ENCODE results near the gene BABAM2. TPM values are rescaled to one million over a fixed set of nuclear protein-coding genes. Genes with fewer than 3 reads are reported as not detected.

Gene BABAM2
- total RNA-seq, 4 donors from 2014 or later: 35.0 to 70.5 (median 51.5) TPM

GRCh38 chr2:27916293-27916995, 25.9 kb downstream of the BABAM2 start:
- H3K36me3 ChIP-seq: no peaks in the 10 kb centered on the region
- TF ChIP-seq, protein P1, sequence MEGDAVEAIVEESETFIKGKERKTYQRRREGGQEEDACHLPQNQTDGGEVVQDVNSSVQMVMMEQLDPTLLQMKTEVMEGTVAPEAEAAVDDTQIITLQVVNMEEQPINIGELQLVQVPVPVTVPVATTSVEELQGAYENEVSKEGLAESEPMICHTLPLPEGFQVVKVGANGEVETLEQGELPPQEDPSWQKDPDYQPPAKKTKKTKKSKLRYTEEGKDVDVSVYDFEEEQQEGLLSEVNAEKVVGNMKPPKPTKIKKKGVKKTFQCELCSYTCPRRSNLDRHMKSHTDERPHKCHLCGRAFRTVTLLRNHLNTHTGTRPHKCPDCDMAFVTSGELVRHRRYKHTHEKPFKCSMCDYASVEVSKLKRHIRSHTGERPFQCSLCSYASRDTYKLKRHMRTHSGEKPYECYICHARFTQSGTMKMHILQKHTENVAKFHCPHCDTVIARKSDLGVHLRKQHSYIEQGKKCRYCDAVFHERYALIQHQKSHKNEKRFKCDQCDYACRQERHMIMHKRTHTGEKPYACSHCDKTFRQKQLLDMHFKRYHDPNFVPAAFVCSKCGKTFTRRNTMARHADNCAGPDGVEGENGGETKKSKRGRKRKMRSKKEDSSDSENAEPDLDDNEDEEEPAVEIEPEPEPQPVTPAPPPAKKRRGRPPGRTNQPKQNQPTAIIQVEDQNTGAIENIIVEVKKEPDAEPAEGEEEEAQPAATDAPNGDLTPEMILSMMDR (IDR thresholded peaks at IDR 0.05): no peak
- no peak for TF ChIP-seq POLR2A (IDR thresholded peaks at IDR 0.05)
- peak overlapping the region in 2 of 4 donors; percentile 1 to 55 for H3K27ac ChIP-seq
- no peak for DNase-seq
- H3K27me3 ChIP-seq: no peaks in the 10 kb centered on the region
- H3K4me3 ChIP-seq: no peak overlapping the region
- H3K9me3 ChIP-seq: no peaks in the 10 kb centered on the region
- peaks cover 0 to 20% (median 0%) of the 10 kb centered on the region in 4 donors for H3K4me1 ChIP-seq

GRCh38 chr2:27920148-27920885, 29.8 kb downstream of the BABAM2 start:
- no peak for DNase-seq
- Histone ChIP-seq H3K9me3 (no peaks in the 10 kb centered on the region), H3K27me3 (no peaks in the 10 kb centered on the region), H3K27ac (peak overlapping the region in 3 of 4 donors; percentile 17 to 32 (median 23)), H3K36me3 (no peaks in the 10 kb centered on the region), H3K4me3 (no peak overlapping the region), H3K4me1 (peaks cover 0 to 27% (median 0%) of the 10 kb centered on the region in 4 donors)
- no peak for TF ChIP-seq POLR2A (IDR thresholded peaks at IDR 0.05)
- TF ChIP-seq, protein P1 (IDR thresholded peaks at IDR 0.05): no peak

- H3K4me3 ChIP-seq: no peak overlapping the region
- TF ChIP-seq POLR2A (IDR thresholded peaks at IDR 0.05): no peak
- TF ChIP-seq, protein P1 (IDR thresholded peaks at IDR 0.05): no peak
- peaks cover 0 to 23% (median 0%) of the 10 kb centered on the region in 4 donors for H3K4me1 ChIP-seq
- peak overlapping the region in 1 of 4 donors; percentile 6 for H3K27ac ChIP-seq
- no peak for DNase-seq
- H3K9me3 ChIP-seq: no peaks in the 10 kb centered on the region
- no peaks in the 10 kb centered on the region for H3K36me3 ChIP-seq
- H3K27me3 ChIP-seq: no peaks in the 10 kb centered on the region
These were observed 30.9 kb downstream of the BABAM2 start for GRCh38 chr2:27921424-27921823.

- H3K4me1 ChIP-seq: peaks cover 0 to 22% (median 0%) of the 10 kb centered on the region in 4 donors
- TF ChIP-seq POLR2A (IDR thresholded peaks at IDR 0.05): no peak
- TF ChIP-seq, protein P1 (IDR thresholded peaks at IDR 0.05): no peak
These were observed 31.5 kb downstream of the BABAM2 start for GRCh38 chr2:27921880-27922547.

GRCh38 chr2:27922842-27923241, 32.3 kb downstream of the BABAM2 start:
- no peak for DNase-seq

More at GRCh38 chr2:27921880-27922547, 31.5 kb downstream of the BABAM2 start:
- Histone ChIP-seq H3K27ac (peak overlapping the region in 2 of 4 donors; percentile 6 to 60), H3K36me3 (no peaks in the 10 kb centered on the region), H3K9me3 (no peaks in the 10 kb centered on the region), H3K27me3 (no peaks in the 10 kb centered on the region), H3K4me3 (no peak overlapping the region)
- no peak for DNase-seq

More at GRCh38 chr2:27922842-27923241, 32.3 kb downstream of the BABAM2 start:
- TF ChIP-seq, protein P1 (IDR thresholded peaks at IDR 0.05): no peak
- no peak for TF ChIP-seq POLR2A (IDR thresholded peaks at IDR 0.05)
- Histone ChIP-seq H3K9me3 (no peaks in the 10 kb centered on the region), H3K27ac (no peak overlapping the region), H3K36me3 (no peaks in the 10 kb centered on the region), H3K27me3 (no peaks in the 10 kb centered on the region), H3K4me3 (no peak overlapping the region), H3K4me1 (peaks cover 0 to 22% (median 0%) of the 10 kb centered on the region in 4 donors)

Data from Peyer's patch (tissue), 4 donors.